HFF-Myc (cell line): ENCODE results near the gene SEC11A.

Experiments used
- DNase-seq: peaks from one replicate; pipeline ENCODE4 v3.0.0-alpha.2; 2011; ENCODE audit warnings: low read depth; ENCODE audit errors: extremely low read depth
- H3K4me3 ChIP-seq: replicated peaks from 2 replicates; pipeline ENCODE4 v1.5.1; 2011; ENCODE audit warnings: low read depth, mild to moderate bottlenecking, control low read depth, low read length
- CTCF ChIP-seq: IDR thresholded peaks from 2 replicates; pipeline ENCODE4 v1.5.1; 2012; ENCODE audit warnings: mild to moderate bottlenecking, low read depth, low read length, control low read depth; ENCODE audit errors: missing control alignments

Gene SEC11A

DNA sequence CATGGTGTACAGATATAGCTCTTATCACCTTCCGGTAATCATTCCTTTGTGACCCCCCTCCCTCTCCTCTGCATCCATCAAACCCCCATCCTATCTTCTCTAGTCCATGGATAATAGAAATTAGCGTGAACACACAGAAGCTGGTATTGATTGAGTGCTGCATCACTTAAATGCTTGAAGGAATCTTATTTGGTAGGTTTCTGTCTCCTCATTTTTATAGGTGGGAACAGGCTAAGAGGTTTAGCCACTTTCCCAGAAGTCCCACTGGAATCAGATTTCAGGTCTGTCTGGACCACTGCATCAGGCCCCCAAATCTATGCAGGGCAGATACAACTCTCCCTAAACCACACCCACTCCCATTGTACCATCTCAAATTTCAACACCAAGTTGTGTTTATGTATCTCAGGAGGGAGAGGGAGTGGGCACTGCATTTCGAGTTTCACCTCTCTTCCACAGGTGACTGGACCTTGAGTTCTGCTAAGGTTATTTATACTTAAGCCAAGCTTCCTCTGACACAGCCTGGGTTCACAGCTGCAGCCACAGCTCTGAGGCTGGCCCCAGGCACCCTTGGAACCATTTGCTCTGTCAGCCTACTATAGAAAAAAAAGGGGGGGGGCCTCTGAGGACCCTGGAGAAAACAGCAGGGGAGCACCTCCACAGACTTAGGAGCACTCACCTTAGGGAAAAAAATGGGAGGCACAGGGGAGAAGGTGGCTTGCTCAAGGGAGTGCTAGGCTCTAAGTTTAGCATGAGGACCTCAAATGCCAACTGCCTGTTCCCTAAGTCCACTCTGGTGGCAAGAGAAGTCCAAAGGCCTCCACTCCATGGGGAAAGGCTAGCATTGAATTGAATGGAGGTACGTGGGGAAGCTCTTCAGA, 55.8 kb downstream of the SEC11A start:
- no peak for DNase-seq
- TF ChIP-seq CTCF: no peak

GRCh38 chr15:84658788-84659411, 57.0 kb downstream of the SEC11A start:
- DNase-seq: no peak
- peak overlapping the region; percentile 51 for H3K4me3 ChIP-seq
- no peak for TF ChIP-seq CTCF

More for the DNA sequence above, 55.8 kb downstream of the SEC11A start:
- H3K4me3 ChIP-seq: no peak overlapping the region

DNA sequence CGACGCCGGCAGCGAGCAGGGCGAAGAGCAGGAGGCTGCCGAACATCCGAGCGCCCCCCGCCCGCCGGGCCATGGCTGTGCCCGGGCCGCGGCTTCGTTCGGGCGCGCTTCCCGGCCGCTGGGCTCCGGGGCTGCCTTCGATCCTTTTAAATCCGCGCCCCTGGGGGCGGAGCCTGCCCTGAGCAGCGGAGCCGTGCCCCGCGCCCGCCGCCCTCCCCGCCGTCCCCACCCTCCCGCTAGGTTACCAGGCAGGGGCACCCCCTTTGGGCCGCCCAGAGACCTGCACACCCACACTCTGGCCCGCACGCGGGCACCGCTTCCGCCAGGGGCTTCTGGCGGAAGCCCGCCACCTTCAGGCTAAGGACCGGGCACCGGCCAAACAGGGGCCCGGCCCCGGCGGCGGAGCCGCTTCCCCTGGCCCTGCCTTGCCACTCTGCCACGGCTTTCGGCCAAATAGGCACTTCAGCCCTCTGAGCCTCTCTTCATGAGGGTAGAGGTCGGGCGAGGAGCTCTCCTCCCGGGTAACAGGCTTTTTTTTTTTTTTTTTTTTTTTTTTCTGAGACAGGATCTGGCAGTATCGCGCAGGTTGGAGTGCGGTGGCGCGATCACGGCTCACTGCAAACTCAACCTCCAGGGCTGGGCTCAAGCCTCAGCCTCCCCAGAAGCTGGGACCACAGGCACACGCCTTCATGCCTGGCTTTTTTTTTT, 57.7 kb downstream of the SEC11A start, which contains the start of gene NMB:
TSS of gene NMB (minus strand) at position 120 of the 708 bp plus-strand sequence. CDS start at position 73, 47 bp downstream.
- TF ChIP-seq CTCF: peak; percentile 67

DNA sequence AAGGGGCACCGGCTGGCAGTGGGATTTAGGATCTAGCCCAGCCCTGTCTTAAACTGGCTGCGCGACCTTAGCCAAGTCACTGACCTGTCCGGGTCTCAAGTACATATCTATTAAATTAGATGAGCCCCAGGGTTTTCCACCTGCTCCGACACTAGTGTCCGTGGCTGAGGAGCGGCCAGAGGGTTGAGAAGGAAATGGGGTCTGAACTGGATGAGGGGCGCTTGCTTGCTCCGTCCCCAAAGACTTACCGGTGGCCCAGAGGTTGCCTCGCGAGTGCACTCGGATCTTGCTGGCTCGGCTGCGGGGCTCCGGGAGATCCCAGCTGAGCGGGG, 58.2 kb downstream of the SEC11A start:
- DNase-seq: no peak
- peak overlapping the region; percentile 51 for H3K4me3 ChIP-seq
- no peak for TF ChIP-seq CTCF

More for the DNA sequence above, 57.7 kb downstream of the SEC11A start, which contains the start of gene NMB:
- no peak for DNase-seq
- peak within 1 kb of the TSS; percentile 51 for H3K4me3 ChIP-seq

DNA sequence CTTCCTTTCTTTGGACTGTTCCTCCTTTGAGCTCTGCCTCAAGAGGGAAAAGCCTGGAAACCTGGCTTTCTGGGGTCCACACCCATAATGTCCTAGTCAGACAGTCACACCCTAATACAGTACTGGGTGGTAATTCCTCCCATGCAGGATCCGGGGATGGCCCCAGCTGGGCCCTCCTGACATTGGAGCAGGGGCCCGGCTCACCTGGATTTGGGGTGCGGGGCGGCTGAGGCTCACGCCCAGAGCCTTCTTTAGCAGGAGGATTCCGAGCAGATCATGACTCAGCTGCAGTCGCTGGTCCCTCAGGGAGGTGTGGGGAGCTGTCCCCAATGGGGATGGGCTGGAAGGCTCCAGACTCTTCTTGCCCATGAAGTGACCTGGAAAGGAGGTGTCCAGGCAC, 59.0 kb downstream of the SEC11A start:
- TF ChIP-seq CTCF: no peak
- no peak for DNase-seq
- H3K4me3 ChIP-seq: no peak overlapping the region

DNA sequence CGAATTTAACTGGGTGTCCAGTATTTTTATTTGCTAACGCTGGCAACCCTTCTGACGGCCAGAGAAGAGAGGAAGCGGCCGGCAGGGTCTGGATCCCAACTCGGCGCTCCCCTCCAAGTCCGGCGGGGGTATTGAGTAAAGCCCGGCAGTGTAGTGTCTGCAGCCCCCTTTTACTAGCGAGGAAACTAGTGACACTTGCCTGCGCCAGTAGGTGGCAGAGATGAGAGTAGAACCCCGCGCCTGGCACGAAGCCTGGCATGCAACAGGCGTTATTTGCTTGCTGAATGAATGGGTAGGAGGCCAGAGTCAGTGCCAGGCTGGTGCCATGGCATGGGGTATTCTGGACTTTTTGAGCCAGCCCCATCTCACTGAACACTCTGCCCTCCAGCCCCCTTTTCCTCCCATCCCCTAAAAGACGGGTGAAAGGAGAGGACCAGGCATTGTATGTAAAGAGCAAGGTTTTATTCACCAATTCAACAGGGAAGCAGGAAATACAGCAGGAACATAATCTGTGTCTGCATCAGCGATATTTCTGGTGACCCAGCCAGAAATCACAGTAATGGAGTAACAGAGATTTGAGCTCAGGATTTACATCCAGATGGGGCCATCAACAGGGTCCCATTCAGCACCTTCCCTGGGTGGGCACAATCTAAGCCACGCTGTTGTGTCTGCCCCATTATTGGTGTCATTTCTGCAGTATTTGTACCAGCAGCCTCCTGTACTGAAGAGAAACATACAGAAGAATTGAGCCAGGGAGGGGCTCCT, 61.1 kb downstream of the SEC11A start:
- DNase-seq: no peak
- peak overlapping the region; percentile 68 for H3K4me3 ChIP-seq
- peak; percentile 70 for TF ChIP-seq CTCF
